HG03378 (cell line): ENCODE measurements around the gene KCTD8.

Experiments used
- ATAC-seq: cut with Tn5 transposase; IDR thresholded peaks from one replicate; pipeline ENCODE4 v1.9.1; 2021; ENCODE audit warnings: mild to moderate bottlenecking, moderate library complexity; ENCODE audit not compliant: unreplicated experiment

Gene KCTD8

GRCh38 chr4:44448521-44449461, at the start of gene KCTD8:
KCTD8 (minus strand) TSS chr4:44448809.
- peak; percentile 94 for ATAC-seq

- ATAC-seq, result no peak
Observed at GRCh38 chr4:44494810-44495701, 46.4 kb upstream of the KCTD8 start.

- ATAC-seq, result peak; percentile 61
Observed at GRCh38 chr4:44493924-44494323, 45.3 kb upstream of the KCTD8 start.

- ATAC-seq, result no peak
Observed at GRCh38 chr4:44487341-44487740, 38.7 kb upstream of the KCTD8 start.

- no peak for ATAC-seq
Observed at GRCh38 chr4:44479731-44480130, 31.1 kb upstream of the KCTD8 start.

GRCh38 chr4:44462259-44462658, 13.7 kb upstream of the KCTD8 start:
- ATAC-seq, result no peak

- peak; percentile 2 for ATAC-seq
Observed at GRCh38 chr4:44447563-44448504, 775 bp downstream of the KCTD8 start.

GRCh38 chr4:44446801-44447562, 1.6 kb downstream of the KCTD8 start:
- no peak for ATAC-seq

- no peak for ATAC-seq
Observed at GRCh38 chr4:44446191-44446590, 2.4 kb downstream of the KCTD8 start.

- ATAC-seq, result no peak
Observed at GRCh38 chr4:44438687-44439086, 9.9 kb downstream of the KCTD8 start.

- ATAC-seq, result no peak
Observed at GRCh38 chr4:44434247-44434646, 14.4 kb downstream of the KCTD8 start.

- ATAC-seq, result no peak
Observed at GRCh38 chr4:44425614-44426208, 22.9 kb downstream of the KCTD8 start.

GRCh38 chr4:44422912-44423311, 25.7 kb downstream of the KCTD8 start:
- no peak for ATAC-seq

- ATAC-seq, result no peak
Observed at GRCh38 chr4:44421330-44422065, 27.1 kb downstream of the KCTD8 start.

GRCh38 chr4:44415251-44415650, 33.4 kb downstream of the KCTD8 start:
- ATAC-seq, result no peak

GRCh38 chr4:44368413-44369167, 80.0 kb downstream of the KCTD8 start:
- ATAC-seq, result no peak

- no peak for ATAC-seq
Observed at GRCh38 chr4:44354172-44354571, 94.4 kb downstream of the KCTD8 start.

GRCh38 chr4:44351069-44351468, 97.5 kb downstream of the KCTD8 start:
- no peak for ATAC-seq
